NCI-H2227 (cell line): ENCODE measurements around the gene SMIM3.
"Not testable (repeated sequence)": the region's sequence is repeated elsewhere in the genome, so short reads cannot be mapped to it uniquely, and the experiment has no call there.

Experiments used
- DNase-seq: peaks from one replicate; lab custom pipeline; 2025; ENCODE audit not compliant: unreplicated experiment; lab: John Stamatoyannopoulos, UW

The SMIM3 gene

GRCh38 chr5:150778517-150779396 lies at the start of gene SMIM3:
Gene SMIM3 (plus strand): TSS chr5:150778757. CDS start chr5:150795441, 16,684 bp downstream.
- DNase-seq = peak; percentile 48

GRCh38 chr5:150729859-150730258 lies 48.7 kb upstream of the SMIM3 start:
- DNase-seq = no peak

- DNase-seq = no peak
Observed at GRCh38 chr5:150731669-150732242, 46.8 kb upstream of the SMIM3 start.

- DNase-seq = no peak
Observed at GRCh38 chr5:150734579-150735384, 43.8 kb upstream of the SMIM3 start.

- DNase-seq = no peak
Observed at GRCh38 chr5:150738862-150739261, 39.7 kb upstream of the SMIM3 start.

- no peak for DNase-seq
Observed at GRCh38 chr5:150740992-150741391, 37.6 kb upstream of the SMIM3 start.

GRCh38 chr5:150742455-150743141 lies 36.0 kb upstream of the SMIM3 start:
- DNase-seq = not testable (repeated sequence)

GRCh38 chr5:150743142-150743488 lies 35.4 kb upstream of the SMIM3 start:
- not testable (repeated sequence) for DNase-seq

GRCh38 chr5:150750469-150750868 lies 28.1 kb upstream of the SMIM3 start:
- DNase-seq = no peak

- DNase-seq = no peak
Observed at GRCh38 chr5:150751096-150751891, 27.3 kb upstream of the SMIM3 start.

GRCh38 chr5:150753463-150753862 lies 25.1 kb upstream of the SMIM3 start:
- DNase-seq = no peak

- no peak for DNase-seq
Observed at GRCh38 chr5:150753863-150754262, 24.7 kb upstream of the SMIM3 start.

- DNase-seq = no peak
Observed at GRCh38 chr5:150757087-150757649, 21.4 kb upstream of the SMIM3 start.

GRCh38 chr5:150758203-150758530 lies 20.4 kb upstream of the SMIM3 start:
- DNase-seq = no peak

- peak; percentile 95 for DNase-seq
Observed at GRCh38 chr5:150758531-150759333, 19.8 kb upstream of the SMIM3 start, which contains the start of gene DCTN4. Gene DCTN4 (minus strand): TSS chr5:150759017. CDS start chr5:150758993, 24 bp downstream.

- DNase-seq = no peak
Observed at GRCh38 chr5:150759334-150759583, 19.3 kb upstream of the SMIM3 start.

- no peak for DNase-seq
Observed at GRCh38 chr5:150762211-150762610, 16.3 kb upstream of the SMIM3 start.

- DNase-seq = peak; percentile 80
Observed at GRCh38 chr5:150763023-150763769, 15.4 kb upstream of the SMIM3 start.

GRCh38 chr5:150764530-150764929 lies 14.0 kb upstream of the SMIM3 start:
- DNase-seq = no peak
